GM12878 (cell line): ENCODE data around the gene HAVCR1.

ENCODE experiments used
- GABPA ChIP-seq: IDR thresholded peaks from 2 replicates; pipeline ENCODE4 v1.6.1; 2014; ENCODE audit warnings: antibody characterized with exemption, low read depth, mild to moderate bottlenecking, inconsistent platforms
- YY1 ChIP-seq: IDR thresholded peaks from 2 replicates; pipeline ENCODE4 v1.6.1; 2011; ENCODE audit warnings: low read depth, mild to moderate bottlenecking, low read length
- TF ChIP-seq, protein P1 (sequence below): fragments of 450-650 bp; IDR thresholded peaks from 2 replicates; pipeline ENCODE4 v1.6.1; 2018; ENCODE audit warnings: mild to moderate bottlenecking, low read depth, moderate library complexity; ENCODE audit not compliant: partially characterized antibody

DNA sequence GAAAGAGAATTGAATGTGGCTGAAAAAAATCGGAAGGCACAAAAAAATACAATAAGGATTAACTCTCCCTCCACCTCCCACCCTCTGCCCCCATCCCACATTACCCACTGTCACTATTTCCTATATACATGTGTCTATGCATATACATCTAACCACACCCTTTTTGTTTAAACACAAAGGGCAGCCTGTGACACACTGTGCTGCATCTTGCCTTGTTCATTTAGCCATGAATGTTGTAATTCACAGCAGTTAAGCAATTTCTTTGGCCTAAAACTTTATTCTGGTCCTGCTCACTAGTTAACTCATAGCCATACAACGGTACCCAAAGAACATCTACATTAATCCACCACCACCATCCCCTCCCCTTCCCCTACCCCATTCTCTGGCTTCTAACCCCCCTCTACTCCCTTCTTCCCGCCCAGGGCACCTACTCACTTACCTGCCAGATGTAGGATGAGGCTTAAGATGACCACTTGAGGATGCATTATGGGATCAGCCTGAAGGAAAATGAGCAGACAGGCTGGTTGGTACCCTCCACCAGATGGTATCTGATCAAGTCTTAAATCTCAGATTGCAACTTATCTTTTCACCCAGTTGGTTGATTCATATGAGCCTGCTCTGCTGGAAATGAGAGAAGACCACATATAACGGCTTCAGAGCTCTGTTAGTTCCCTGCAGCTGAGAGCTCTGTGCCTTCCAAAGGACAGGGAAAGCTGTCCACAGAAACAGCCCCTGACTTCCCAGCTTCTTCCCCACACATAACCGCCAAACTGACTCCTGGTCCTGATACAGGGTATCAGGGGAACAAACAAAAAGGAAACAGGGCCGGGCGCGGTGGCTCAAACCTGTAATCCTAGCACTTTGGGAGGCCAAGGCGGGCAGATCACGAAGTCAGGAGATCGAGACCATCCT lies 1.2 kb downstream of the HAVCR1 start:
- TF ChIP-seq YY1: no peak
- TF ChIP-seq, protein P1, sequence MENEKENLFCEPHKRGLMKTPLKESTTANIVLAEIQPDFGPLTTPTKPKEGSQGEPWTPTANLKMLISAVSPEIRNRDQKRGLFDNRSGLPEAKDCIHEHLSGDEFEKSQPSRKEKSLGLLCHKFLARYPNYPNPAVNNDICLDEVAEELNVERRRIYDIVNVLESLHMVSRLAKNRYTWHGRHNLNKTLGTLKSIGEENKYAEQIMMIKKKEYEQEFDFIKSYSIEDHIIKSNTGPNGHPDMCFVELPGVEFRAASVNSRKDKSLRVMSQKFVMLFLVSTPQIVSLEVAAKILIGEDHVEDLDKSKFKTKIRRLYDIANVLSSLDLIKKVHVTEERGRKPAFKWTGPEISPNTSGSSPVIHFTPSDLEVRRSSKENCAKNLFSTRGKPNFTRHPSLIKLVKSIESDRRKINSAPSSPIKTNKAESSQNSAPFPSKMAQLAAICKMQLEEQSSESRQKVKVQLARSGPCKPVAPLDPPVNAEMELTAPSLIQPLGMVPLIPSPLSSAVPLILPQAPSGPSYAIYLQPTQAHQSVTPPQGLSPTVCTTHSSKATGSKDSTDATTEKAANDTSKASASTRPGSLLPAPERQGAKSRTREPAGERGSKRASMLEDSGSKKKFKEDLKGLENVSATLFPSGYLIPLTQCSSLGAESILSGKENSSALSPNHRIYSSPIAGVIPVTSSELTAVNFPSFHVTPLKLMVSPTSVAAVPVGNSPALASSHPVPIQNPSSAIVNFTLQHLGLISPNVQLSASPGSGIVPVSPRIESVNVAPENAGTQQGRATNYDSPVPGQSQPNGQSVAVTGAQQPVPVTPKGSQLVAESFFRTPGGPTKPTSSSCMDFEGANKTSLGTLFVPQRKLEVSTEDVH: no peak
- no peak for TF ChIP-seq GABPA
